GM19099 (cell line): Measurements from ENCODE around the gene TMCC2.

ENCODE experiments used
- POLR2A ChIP-seq: IDR thresholded peaks from 3 replicates; pipeline ENCODE4 v1.6.1; 2011; ENCODE audit warnings: low read depth; ENCODE audit not compliant: insufficient read length; ENCODE audit errors: extremely low read depth

Gene TMCC2

GRCh38 chr1:205229916-205230700 lies 2.4 kb downstream of the TMCC2 start:
- no peak for TF ChIP-seq POLR2A

- no peak for TF ChIP-seq POLR2A
Measured at GRCh38 chr1:205230982-205231381, 3.2 kb downstream of the TMCC2 start.

- TF ChIP-seq POLR2A: no peak
Measured at GRCh38 chr1:205232127-205232820, 4.5 kb downstream of the TMCC2 start.

GRCh38 chr1:205232945-205233397 lies 5.2 kb downstream of the TMCC2 start:
- no peak for TF ChIP-seq POLR2A

GRCh38 chr1:205235951-205236350 lies 8.2 kb downstream of the TMCC2 start:
- no peak for TF ChIP-seq POLR2A

- no peak for TF ChIP-seq POLR2A
Measured at GRCh38 chr1:205236526-205236925, 8.8 kb downstream of the TMCC2 start.

GRCh38 chr1:205236951-205237475 lies 9.3 kb downstream of the TMCC2 start:
- TF ChIP-seq POLR2A: no peak

GRCh38 chr1:205237526-205238484 lies 10.1 kb downstream of the TMCC2 start:
- no peak for TF ChIP-seq POLR2A

- no peak for TF ChIP-seq POLR2A
Measured at GRCh38 chr1:205239078-205239477, 11.3 kb downstream of the TMCC2 start.

GRCh38 chr1:205240118-205240517 lies 12.4 kb downstream of the TMCC2 start:
- no peak for TF ChIP-seq POLR2A

- TF ChIP-seq POLR2A: no peak
Measured at GRCh38 chr1:205240569-205240968, 12.8 kb downstream of the TMCC2 start.

GRCh38 chr1:205241366-205242030 lies 13.8 kb downstream of the TMCC2 start:
- no peak for TF ChIP-seq POLR2A

- no peak for TF ChIP-seq POLR2A
Measured at GRCh38 chr1:205243350-205244191, 15.8 kb downstream of the TMCC2 start.
